Activated naive CD4-positive, alpha-beta T cell treated with Interleukin-2 at 50 U/mL for 16 hours (primary cell): ENCODE results near the gene PLCB1.
"Not testable (repeated sequence)": the region's sequence is repeated elsewhere in the genome, so short reads cannot be mapped to it uniquely, and the experiment has no call there.

ENCODE experiments used
- DNase-seq: peaks from one replicate; pipeline ENCODE4 v3.0.0-alpha.2; 2020

Gene PLCB1

GRCh38 chr20:8635048-8635572, 503.0 kb downstream of the PLCB1 start:
- DNase-seq = no peak

- DNase-seq = no peak
Measured at GRCh38 chr20:8635837-8636236, 503.8 kb downstream of the PLCB1 start.

- no peak for DNase-seq
Measured at GRCh38 chr20:8639112-8639778, 507.2 kb downstream of the PLCB1 start.

GRCh38 chr20:8640461-8640860, 508.4 kb downstream of the PLCB1 start:
- DNase-seq = no peak

- no peak for DNase-seq
Measured at GRCh38 chr20:8642247-8642646, 510.2 kb downstream of the PLCB1 start.

GRCh38 chr20:8644468-8644867, 512.4 kb downstream of the PLCB1 start:
- DNase-seq = not testable (repeated sequence)

GRCh38 chr20:8645326-8645725, 513.3 kb downstream of the PLCB1 start:
- no peak for DNase-seq

GRCh38 chr20:8646033-8646441, 514.0 kb downstream of the PLCB1 start:
- no peak for DNase-seq

GRCh38 chr20:8646716-8647115, 514.6 kb downstream of the PLCB1 start:
- DNase-seq = no peak

- no peak for DNase-seq
Measured at GRCh38 chr20:8647961-8648441, 515.9 kb downstream of the PLCB1 start.

GRCh38 chr20:8648466-8648865, 516.4 kb downstream of the PLCB1 start:
- DNase-seq = no peak

- DNase-seq = no peak
Measured at GRCh38 chr20:8652396-8652795, 520.3 kb downstream of the PLCB1 start.

- DNase-seq = no peak
Measured at GRCh38 chr20:8654486-8654885, 522.4 kb downstream of the PLCB1 start.

- DNase-seq = no peak
Measured at GRCh38 chr20:8656335-8656734, 524.3 kb downstream of the PLCB1 start.

GRCh38 chr20:8657664-8658063, 525.6 kb downstream of the PLCB1 start:
- no peak for DNase-seq

GRCh38 chr20:8658103-8658502, 526.0 kb downstream of the PLCB1 start:
- no peak for DNase-seq

GRCh38 chr20:8661229-8661952, 529.3 kb downstream of the PLCB1 start:
- DNase-seq = no peak

GRCh38 chr20:8662433-8662954, 530.4 kb downstream of the PLCB1 start:
- no peak for DNase-seq

GRCh38 chr20:8663424-8663823, 531.4 kb downstream of the PLCB1 start:
- DNase-seq = no peak

GRCh38 chr20:8664778-8665177, 532.7 kb downstream of the PLCB1 start:
- no peak for DNase-seq

- DNase-seq = no peak
Measured at GRCh38 chr20:8667306-8667705, 535.2 kb downstream of the PLCB1 start.

- no peak for DNase-seq
Measured at GRCh38 chr20:8670207-8670892, 538.3 kb downstream of the PLCB1 start.

- DNase-seq = no peak
Measured at GRCh38 chr20:8670893-8671215, 538.8 kb downstream of the PLCB1 start.
